ENCODE measurements around the gene OR5I1. TPM values are rescaled to one million over a fixed set of nuclear protein-coding genes. Genes with fewer than 3 reads are reported as not detected.

Gene OR5I1
- polyA plus RNA-seq, 1 experiment = not detected

DNA sequence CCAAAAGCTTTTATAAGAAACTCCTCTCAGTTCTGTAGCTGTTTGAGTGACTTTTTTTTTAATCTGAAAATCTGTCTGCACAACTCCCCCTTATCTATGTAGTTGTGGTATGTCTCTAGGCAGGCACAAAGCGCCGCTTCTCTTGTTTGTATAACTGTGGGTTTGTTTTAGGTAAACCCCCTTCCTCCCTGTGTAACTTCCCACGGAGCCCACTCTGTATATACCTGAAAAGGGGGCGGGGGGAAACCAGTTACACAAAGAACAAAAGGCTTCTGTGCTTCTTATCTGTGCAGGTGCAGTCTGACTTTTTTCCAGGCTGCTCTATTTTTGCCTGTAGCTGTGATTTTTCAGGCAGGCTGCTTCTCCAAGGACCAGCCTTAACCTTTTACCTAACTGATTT, 20.3 kb upstream of the OR5I1 start:
- Histone ChIP-seq H3K4me3 (ENCODE audit: low read depth, low read length) (no peak overlapping the region), H3K27me3 (ENCODE audit: control insufficient read depth, insufficient read depth, low read length) (no peaks in the 10 kb centered on the region), H3K9me3 (ENCODE audit: control insufficient read depth, insufficient read depth, low read length) (peaks cover 3% of the 10 kb centered on the region; the same call in 1 of the 2 replicates), H3K27ac (ENCODE audit: low read depth, low read length) (no peak overlapping the region)
- no peak for DNase-seq (ENCODE audit: low read depth, low spot score)
- ChIA-PET POLR2A (no interaction called here), CTCF (no interaction called here)
- no peak for TF ChIP-seq CTCF (IDR thresholded peaks at IDR 0.05; ENCODE audit: low read depth, low read length)

- CTCF ChIA-PET = no interaction called here
- Histone ChIP-seq H3K27ac (ENCODE audit: low read depth, low read length) (no peak overlapping the region), H3K4me3 (ENCODE audit: low read depth, low read length) (no peak overlapping the region), H3K9me3 (ENCODE audit: control insufficient read depth, insufficient read depth, low read length) (peaks cover 13% of the 10 kb centered on the region; the same call in 1 of the 2 replicates), H3K27me3 (ENCODE audit: control insufficient read depth, insufficient read depth, low read length) (no peaks in the 10 kb centered on the region)
- DNase-seq (ENCODE audit: low read depth, low spot score) = no peak
- no peak for TF ChIP-seq CTCF (IDR thresholded peaks at IDR 0.05; ENCODE audit: low read depth, low read length)
- POLR2A ChIA-PET = no interaction called here
These were observed 13.1 kb upstream of the OR5I1 start for GRCh38 chr11:55949330-55949729.

DNA sequence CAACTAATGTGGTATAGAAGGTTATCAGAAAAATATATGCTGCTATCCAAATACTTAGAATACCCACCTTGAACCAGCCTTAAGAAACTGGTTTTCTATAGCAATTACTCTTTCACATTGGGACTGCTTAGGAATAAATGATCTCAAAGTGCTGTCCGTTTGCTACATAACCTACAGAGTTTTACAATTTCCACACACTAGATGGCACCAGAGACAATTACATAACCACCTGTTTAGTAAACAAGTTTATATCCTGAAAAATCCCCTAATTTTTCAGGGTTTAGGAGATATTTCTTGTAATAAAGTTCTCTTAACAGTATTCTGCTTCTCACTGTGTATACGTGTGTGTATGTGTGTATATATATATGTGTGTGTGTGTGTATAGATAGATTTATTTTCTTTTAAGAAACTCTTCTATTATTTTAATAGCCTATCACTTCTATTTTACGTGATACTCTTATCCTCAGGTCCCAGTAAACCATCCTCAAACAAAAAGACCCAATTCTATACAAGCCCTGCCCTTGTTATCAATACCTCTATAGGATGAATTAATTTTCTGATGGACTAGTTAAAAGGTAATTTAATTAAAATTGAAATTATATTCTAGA, 6.7 kb upstream of the OR5I1 start:
- Histone ChIP-seq H3K9me3 (ENCODE audit: control insufficient read depth, insufficient read depth, low read length) (no peaks in the 10 kb centered on the region), H3K27ac (ENCODE audit: low read depth, low read length) (no peak overlapping the region), H3K27me3 (ENCODE audit: control insufficient read depth, insufficient read depth, low read length) (no peaks in the 10 kb centered on the region), H3K4me3 (ENCODE audit: low read depth, low read length) (no peak overlapping the region)
- peak; percentile 22 for TF ChIP-seq CTCF (IDR thresholded peaks at IDR 0.05; ENCODE audit: low read depth, low read length)
- ChIA-PET CTCF (no interaction called here), POLR2A (no interaction called here)
- DNase-seq (ENCODE audit: low read depth, low spot score) = no peak

DNA sequence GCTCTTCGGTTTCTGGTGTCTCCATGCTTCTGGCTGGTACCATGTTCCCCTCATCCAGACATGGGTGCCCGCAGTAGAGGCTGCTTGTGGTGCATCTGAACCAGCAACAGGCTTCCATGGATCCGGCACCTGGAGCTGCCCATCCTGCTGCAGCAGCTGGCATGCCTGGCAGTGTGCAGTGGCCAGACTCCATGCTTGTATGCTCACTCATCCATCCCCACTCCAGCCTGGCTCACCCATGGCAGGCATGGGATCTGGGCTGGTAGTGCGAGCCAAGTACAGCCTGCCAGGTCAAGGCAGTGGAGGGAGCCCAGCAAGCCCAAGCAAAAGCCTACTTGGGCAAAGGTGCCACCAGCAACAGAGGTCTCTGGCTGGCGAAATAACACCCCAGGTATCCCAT, 15.7 kb downstream of the OR5I1 start:
- Histone ChIP-seq H3K27ac (ENCODE audit: low read depth, low read length) (no peak overlapping the region), H3K4me3 (ENCODE audit: low read depth, low read length) (no peak overlapping the region), H3K27me3 (ENCODE audit: control insufficient read depth, insufficient read depth, low read length) (no peaks in the 10 kb centered on the region), H3K9me3 (ENCODE audit: control insufficient read depth, insufficient read depth, low read length) (peaks cover 18% of the 10 kb centered on the region)
- ChIA-PET POLR2A (no interaction called here), CTCF (no interaction called here)
- no peak for DNase-seq (ENCODE audit: low read depth, low spot score)
- TF ChIP-seq CTCF (IDR thresholded peaks at IDR 0.05; ENCODE audit: low read depth, low read length) = no peak

- Histone ChIP-seq H3K27ac (ENCODE audit: low read depth, low read length) (no peak within 1 kb of the TSS), H3K27me3 (ENCODE audit: control insufficient read depth, insufficient read depth, low read length) (no peaks in the 10 kb centered on the region), H3K4me3 (ENCODE audit: low read depth, low read length) (no peak within 1 kb of the TSS), H3K9me3 (ENCODE audit: control insufficient read depth, insufficient read depth, low read length) (peaks cover 11% of the 10 kb centered on the region)
- ChIA-PET CTCF (no interaction called here), POLR2A (no interaction called here)
- DNase-seq (ENCODE audit: low read depth, low spot score) = no peak
- TF ChIP-seq CTCF (IDR thresholded peaks at IDR 0.05; ENCODE audit: low read depth, low read length) = no peak
These were observed 21.7 kb downstream of the OR5I1 start, which contains the start of gene OR5W2 for GRCh38 chr11:55914482-55914881. Gene OR5W2 (minus strand): TSS chr11:55914582. CDS start chr11:55914582, 0 bp downstream.
